Activated naive CD4-positive, alpha-beta T cell treated with Interleukin-2 at 50 U/mL for 16 hours (primary cell): ENCODE measurements around the gene MTHFSD.

Source experiments
- DNase-seq: peaks from one replicate; pipeline ENCODE4 v3.0.0-alpha.2; 2020

MTHFSD gene

DNA sequence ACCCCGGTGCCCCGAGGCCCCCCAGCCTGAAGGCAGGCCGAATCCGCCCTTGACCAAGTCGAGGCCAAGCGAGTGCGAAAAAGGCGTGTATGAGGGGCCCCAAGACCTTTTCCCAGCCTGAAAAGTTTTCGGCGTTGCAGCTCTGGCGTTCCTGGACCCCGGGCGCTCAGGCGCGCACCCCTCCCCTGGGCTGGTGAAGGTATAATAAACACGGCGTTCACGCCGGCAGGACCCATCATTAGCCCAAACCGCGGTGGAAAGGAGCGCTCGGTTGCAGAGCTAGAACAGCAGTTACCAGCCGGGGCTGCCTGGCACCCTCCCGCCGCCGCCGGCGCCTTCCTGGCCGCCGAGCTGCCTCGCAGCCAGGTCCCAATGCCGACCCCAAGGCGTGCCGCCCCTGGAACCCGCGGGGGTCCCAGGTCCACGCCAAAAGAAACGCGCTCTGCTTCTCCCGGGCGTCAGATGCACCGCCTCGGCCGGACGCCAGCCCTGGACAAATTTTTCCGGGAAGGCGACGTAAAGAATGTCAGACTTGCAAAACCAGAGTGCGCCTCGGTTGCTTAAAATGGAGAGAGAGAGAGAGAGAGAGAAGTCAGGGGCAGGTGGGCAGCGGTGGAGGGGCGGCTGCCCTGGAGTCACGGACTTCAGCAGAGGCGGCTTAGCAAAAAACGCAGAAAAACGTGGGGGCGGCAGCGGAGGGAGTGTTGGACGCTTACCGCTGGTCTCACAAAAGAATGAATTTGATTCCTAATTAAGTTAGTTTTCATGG is 56.2 kb downstream of the MTHFSD start:
- DNase-seq: no peak

DNA sequence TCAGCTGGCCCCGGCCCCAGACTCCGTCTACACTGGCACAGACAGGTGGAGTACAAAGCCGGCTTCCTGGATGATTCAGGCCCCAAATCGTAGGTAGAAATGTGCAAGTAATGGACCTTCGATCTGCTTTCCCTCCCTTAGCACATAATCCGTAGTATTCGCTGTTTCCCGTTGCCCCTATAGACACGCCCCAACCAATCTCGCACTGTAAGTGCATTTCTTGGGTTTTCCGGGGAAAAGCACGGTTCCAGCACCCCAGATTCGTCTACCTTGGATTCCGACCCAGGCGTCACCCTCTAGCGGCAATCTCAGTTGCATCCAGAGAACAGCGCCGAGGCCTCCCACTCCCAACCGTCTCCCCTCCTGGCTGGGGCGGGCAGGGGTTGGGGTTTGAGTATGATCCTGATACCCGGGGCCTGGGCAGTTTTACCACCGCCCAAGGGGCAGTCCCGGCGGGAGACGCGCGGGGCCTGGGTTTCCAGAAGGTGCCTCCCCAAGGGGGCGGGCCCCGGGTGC is 56.8 kb downstream of the MTHFSD start:
- no peak for DNase-seq

DNA sequence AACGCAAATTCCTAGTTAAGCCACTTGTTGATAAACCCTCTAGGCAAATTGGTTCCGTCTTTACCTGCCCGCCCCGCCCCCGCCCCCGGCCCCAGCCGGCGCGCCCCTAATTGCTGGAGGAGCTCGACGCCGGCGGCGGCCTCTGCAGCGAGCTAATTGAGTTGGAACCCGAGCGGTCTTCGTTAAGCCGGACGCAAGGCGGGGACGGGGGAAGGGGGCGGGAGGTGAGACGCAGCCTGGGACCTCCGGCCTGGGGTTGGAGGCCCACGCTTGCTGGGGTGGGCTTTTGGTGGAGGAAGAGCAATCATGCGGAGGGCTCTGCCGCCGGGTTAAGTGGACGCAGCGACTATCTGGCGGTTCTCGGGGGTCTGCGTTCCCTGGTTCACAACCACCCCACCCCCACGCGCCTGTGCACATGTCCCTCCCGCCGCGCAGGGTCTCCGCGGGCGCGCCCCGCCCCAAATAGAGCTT is 57.4 kb downstream of the MTHFSD start:
- no peak for DNase-seq

DNA sequence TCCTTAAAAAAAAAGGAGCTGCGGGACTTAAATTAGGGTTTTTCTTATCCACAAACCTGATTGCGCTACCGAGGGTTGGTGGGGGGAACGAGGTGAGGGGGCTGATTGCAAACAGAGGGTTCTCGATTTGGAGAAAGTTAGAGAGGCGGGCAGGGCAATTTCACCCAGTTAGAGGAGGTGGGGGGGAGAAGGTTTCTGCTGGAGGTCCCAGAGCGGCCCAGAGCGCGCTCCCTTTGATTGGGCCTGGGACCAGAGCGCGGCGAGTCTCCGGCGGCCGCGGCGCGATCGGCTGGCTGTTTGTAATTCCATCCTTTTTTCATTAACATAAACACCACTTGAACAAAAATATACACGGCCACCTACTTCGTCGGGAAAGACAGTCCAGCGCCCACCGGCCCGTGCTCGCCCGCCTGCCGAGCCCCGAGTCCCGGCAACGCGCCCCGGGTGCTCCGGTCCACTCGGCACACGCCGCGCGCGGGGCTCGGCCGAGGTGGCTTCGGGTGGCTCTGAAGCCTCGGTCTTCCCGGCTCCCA is 58.0 kb downstream of the MTHFSD start:
- DNase-seq: no peak

DNA sequence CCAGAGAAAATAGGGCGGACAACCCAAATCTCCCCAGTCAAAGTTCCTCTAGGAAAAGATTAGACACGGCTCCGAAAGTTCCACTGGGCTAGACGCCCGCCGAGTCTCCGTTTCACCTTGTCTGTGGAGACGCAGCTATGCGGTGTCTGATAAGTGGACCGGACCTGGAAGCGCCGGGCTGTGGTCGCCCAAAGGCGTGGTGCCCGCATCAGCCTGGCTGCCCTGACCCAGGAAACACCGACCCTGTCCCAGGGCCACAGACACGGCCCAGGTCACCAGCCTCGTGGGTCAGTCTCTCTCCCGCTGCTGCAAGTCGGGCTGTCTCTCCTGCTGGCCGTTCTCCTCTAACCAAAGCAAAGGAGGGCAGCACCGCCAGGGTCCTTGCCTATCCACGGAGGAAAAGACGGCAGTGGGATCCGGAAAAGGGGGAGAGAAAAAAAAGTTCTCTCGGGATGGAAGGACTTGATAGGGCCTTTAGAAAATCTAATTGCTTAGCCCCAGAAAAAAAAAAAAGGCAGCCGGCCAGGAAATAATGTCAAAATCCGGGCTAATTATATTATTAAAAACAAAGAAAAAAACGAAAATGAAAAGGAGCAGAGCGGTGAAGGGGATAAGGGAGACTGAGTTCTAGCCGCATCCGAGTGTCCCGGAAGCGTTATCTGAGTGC is 58.6 kb downstream of the MTHFSD start:
- DNase-seq: no peak

DNA sequence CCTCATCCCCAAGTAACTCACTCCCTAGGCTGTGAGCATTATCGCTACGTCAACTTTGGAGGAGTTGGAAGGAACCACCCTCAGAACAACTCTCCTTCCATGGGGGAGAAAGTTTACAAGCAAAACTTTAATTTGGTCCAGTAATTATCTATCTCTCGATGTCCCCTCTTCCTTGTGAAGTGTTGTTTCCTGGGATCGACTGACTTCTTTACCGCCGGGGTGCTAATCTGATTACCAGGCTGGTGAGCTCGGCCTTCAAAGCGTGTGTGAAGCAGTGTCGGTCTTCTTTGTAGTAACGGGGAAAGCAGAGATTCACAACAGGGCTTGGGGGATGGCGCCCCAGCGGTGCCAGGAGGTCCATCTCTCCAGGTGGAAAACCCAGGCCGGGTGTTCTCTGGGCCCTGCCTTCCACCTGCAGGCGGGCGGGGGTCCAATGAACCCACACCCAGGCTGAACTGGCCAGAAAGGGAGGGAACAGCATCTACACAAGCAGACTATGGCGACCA is 59.2 kb downstream of the MTHFSD start:
- DNase-seq: no peak

DNA sequence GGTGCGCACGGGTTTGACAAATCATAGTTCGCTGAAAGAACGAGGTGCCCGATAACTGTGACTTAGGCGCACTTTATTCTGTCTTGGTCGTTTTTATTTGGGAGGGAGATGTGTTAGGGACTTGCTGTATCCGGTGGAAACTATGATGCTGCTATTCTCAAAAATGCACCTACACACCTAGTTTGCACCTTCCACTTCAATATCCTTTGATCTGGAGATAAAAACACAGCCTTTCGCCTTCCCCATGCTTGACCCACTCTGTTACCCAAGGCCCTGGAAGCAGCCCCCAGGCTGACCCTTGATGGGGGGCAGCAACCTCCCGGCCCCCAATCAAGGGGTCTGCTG is 59.7 kb downstream of the MTHFSD start:
- no peak for DNase-seq

DNA sequence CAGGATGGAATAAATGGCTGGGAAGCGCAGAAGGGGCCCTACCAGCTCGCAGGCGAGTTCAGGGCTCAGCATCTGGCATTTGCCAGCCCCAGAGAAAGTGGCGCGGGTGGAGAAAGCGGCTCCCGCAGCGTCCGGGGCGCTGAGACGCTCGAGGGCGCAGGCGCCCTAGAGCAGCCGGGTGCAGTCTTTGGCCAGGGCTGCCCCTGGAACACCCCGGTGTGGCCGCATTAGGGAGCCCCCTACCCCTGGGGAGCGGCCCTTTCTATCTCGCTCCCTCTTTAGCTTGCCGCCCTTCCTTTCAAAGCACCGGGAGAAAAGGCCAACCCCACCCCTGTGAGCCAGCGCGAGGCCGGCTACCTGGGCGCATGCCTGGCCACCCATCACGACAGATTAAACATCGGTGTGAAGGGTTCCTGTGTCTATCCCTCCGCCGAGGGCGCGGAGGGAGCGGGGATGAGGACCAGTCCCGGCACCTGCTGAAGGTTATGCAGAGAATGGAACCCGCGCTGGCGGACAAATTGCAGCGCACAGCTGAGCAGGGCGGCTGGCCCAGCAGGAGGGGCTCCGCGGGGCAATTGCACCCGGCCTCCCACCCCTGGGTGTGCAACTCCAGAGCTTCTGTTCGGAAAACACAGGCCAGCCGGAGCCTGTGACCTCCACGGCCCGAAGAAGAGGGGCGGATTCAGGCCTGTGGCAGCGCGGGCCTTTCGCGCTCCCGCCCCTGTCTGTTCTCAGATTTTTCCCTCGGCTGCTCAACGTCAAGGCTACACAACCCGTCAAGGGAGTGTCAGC is 60.3 kb downstream of the MTHFSD start:
- DNase-seq: no peak

DNA sequence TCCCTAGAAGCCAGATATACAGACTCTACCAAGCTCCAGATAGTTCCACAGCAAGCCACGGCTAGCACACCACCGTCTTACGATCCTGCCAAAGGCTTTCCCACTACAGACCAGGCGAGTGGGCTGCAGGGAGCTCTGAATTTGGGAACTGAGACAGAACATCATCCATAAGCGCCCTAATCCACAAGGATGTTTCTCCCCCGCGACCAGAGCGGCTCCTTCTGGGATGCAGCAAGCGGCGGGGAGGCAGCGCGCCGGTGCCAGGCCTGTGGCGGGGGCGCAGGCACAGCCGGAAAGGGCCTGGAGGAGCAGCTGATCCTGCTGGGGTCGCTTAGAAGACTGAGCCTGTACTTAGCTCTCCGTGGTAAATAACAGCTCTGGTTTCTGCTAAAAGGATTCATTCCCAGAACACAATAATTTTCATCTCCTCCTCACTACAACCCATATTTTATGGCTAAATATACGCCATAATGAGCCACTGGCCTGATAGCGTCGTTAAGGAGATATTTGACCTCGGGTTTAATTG is 60.9 kb downstream of the MTHFSD start:
- no peak for DNase-seq

DNA sequence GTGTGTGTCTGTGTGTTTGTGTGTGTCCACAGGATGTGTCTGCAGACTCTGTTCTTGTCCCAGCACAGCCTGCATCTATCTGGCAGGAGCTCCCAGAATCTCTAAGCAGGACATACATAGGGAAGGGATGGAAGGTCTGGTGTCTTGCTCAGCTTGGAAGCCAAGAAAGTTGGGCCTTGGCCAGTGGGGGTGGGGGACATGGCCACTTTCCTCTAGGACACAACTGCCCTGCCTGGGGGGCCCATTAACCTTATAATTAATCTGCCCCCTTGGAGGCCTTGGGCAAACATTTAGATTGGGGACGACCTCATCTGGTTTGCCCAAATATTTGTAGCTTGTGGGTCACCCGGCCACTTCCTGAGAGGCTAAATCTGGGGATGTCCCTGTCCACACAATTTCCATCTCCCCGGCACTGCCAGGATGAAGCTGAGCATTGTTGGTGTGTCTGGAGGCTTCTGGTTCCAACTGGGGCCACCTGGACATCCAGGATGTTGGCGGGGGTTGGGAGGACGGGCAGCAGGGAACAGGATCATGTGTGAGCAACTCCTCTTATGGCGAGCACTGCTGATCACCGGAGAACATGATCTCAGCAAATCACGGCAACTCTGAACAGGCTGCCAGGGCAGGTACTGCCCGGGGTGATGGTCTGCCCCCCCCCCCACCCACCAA is 61.9 kb downstream of the MTHFSD start:
- no peak for DNase-seq

DNA sequence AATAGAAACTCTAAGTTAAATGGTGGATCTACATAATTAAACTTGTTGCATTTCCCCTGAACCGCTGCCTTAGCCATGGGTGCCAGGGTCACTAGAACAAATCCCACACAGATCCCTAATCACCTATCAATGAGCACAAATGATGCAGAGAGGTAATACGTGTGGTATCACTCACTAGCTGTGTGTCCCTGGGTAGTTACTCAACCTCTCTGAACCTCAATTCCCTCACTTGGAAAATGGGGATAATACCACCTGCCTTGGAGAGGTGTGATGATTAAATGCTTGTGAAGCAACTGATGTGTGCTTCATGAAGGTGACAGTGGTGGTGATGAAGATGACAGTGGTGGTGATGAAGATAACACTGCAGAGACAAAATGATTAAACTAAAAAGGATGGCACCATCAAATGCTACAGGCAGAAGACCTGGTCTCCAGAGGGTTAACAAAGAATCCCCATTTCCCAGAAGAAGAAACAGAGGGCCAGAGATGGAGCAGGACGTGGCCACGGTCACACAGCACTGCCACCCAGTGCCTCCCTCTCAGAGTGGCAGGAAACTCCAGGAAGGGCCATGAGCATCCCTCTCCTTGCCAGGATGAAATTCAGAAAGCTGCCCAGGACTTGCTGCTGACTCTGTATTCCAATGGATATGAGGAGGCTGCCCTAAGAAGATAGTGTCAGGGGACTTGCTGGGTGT is 62.6 kb downstream of the MTHFSD start:
- no peak for DNase-seq

DNA sequence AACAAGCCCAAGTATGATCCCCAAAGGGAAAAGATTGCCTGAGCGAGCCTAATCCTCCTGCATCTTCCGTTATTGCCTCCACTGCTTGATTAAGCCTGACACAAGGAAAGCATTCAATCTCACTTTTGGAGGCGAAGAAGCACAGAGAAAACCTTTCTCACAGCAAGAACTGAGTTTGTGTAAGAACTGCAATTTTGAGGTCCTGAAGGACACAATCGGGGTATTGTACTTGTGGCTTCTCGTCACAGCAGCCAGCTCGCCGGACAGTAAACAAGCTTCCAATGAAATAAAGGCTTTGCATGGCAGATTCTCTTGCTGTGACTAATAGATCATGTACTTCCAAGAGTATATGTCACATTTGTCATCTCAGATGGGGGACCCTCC is 63.4 kb downstream of the MTHFSD start:
- DNase-seq: no peak

DNA sequence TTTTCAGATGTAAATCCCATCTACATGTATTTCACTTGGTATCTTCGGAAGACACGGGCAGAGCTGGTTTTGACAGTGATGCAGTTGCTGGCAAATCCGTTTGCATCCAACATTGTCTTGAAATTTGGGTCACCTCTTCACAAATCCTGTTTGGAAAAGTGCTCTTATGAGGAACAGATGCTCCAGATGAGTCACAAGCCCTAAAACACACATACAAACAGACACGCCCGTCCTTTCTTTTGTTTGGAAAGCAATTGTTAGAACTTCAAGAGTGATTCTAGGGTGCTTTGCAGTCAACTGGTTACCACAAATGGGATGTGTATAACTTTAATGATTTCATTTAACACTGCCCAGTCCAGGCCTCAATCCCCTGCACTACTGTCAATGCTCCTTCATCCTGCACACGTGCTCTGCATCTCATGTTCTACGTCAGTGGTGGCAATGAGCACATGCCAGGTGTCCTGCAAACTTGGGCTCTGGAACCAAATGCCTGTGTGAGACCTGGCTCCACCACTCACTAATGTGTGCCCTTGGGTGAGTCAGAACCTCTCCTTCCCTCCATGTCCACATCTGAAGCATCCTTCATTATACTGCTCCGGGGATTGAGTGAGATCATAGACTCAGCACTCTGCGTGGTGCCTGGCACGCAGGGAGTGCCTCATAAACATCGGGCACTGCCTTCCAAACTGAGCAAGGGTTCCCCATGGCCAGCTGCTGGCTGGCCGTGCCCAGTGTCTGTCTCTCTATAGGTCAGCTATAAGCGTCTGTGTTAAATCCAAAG is 64.0 kb downstream of the MTHFSD start:
- no peak for DNase-seq

DNA sequence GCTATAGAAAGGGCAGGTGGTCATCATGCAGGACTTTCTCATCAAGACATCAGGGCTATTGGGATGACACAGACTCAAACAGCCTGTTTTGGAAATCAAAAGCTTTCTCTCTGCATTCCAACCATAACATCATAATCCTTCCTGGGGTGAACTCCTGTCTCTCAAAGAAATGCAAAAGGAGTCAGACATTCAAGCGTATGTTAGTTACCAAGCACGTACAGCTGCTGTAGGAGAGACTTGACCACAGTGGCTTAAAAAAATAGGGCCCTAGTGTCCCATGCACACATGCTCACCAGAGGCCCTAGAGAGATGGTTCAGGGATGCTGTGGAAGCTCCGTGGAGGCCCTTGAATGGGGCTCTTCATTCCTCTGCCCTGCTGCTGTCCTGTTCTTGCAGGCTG is 69.3 kb downstream of the MTHFSD start:
- no peak for DNase-seq

DNA sequence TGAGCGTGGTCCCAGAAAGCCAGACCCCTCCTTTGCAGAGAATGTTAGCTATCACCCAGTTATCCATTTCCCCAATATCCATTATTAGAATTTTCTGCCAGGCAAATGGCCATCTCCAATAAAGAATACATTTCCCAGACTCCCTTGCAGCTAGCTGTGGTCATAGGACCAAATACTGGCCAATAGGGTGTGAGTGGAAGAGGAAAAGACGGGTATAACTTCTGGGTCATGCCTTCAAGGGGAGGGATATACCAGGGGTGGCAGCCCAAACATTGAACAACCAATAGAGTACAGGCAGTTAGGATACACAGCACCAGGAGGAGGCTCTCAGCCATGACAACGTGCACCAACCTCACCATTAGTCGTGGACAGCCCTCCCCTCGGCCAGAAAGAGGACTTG is 70.8 kb downstream of the MTHFSD start:
- DNase-seq: no peak

DNA sequence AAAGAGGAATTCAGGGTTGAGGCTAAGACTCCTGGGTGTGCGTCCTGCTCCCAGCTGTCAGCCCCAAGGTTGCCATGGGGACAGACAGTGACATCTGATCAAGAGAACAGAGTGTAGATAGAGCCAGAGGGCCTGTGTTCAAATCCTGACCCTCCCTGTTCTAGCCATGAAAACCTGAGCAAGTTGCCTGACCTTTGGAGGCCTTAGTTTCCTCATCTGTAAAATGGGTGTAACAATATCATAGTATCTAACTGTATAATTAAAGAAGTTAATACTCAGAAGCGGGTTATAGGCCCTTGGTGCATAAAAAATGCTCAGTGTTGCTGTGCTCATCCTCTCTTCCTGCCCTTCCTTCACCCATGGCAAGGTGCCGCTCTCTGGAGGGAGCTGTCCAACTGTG is 73.4 kb downstream of the MTHFSD start:
- DNase-seq: no peak

DNA sequence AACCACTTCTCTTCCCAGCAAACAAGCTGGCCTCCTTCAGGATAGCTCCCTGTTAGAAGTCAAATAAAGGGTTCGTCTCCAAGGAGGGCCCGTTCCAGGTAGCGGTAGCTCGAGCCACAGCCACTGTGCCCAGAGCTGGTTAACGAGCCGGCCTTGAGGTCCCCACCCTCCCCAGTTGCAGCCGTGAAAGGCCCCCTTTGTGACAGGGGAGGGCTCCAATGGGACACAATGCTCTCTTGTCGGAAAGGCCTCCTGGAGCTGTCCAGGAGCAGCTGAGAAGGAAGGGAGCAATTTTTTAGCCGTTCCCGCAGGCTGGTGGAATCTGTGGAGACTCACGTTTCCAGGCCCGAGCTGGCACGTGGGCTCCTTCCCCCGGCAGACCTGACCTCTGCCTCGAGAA is 74.6 kb downstream of the MTHFSD start:
- no peak for DNase-seq
